Activated T-helper 9 cell treated with anti-CD3 and anti-CD28 coated beads, Interleukin-2, amount 50 U/mL, for 16 hours (primary cell): ENCODE measurements around the gene SDSL.

Source experiments
- DNase-seq: peaks from one replicate; pipeline ENCODE4 v3.0.0-alpha.2; 2020; ENCODE audit warnings: low read depth

The SDSL gene

DNA sequence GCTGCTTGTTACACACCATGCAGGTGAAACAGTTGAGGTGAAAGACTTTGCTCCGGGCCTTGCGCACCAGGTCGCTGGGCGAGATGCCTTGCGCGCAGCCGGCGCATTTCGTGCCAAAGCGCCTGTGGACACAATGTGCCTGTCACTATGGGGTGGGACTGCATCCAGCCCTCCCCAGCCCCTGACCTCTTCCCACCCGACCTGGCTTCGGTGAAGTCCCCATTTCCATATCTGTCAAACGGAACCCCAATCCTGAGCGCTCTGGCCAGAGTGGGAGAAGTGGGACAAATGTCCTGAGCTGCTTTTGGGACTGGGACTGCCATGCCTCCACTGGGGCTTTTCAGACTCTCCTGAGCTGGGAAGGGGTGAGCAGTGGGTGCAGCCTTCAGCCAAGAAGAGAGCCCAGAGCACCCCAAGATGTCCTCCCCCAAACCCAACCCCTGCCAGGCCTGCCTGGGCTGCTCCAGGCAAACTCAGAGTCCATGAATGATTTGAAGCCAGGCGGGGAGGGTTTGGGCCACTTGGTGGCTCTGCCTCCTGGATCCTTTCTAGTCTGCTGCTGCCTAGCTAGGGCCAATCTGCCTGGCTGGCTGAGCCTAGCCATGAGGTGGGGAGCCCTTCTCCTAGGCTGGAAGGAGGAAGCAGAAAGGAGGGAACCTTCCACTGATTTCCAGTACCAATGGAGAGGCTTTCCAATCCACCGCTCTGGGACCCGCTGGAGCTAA is 47.2 kb downstream of the SDSL start:
- no peak for DNase-seq

DNA sequence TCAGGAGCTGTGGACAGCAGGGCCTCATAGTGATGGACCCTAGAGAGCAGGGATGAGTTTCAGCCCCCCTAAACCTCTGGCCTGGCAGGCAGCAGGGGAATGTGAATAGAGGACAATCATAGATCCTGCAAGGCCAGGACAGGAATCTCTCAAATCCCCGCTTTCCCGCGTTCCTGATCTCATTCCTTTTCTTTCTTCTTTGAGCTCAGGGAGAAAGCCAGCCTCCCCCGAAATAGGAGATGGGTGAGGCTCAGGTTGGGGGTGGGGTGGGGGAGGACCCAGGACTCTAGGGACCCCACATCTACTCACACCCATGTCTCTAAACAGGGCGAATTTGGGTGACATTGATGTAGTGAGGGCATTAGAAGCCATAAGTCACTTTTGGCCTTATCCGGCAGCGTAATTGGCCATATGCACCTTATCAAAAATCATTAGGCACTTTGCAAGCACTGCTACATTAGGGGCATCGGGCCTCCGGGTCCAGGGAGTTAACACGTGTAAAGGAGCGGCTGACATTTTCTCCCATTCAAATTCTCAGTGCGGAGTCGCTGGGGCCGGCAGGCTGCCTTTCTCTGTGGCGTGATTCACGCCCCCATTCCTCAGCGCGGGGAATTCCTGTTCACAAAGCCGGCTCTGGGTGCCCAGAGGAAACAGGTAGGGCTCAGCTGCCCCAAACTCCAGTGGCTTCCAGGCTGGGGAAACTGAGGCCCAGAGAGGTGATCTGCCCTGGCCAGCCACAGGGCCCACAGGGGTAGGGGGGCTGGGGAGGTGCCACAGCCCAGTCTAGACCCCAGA is 48.0 kb downstream of the SDSL start:
- no peak for DNase-seq

DNA sequence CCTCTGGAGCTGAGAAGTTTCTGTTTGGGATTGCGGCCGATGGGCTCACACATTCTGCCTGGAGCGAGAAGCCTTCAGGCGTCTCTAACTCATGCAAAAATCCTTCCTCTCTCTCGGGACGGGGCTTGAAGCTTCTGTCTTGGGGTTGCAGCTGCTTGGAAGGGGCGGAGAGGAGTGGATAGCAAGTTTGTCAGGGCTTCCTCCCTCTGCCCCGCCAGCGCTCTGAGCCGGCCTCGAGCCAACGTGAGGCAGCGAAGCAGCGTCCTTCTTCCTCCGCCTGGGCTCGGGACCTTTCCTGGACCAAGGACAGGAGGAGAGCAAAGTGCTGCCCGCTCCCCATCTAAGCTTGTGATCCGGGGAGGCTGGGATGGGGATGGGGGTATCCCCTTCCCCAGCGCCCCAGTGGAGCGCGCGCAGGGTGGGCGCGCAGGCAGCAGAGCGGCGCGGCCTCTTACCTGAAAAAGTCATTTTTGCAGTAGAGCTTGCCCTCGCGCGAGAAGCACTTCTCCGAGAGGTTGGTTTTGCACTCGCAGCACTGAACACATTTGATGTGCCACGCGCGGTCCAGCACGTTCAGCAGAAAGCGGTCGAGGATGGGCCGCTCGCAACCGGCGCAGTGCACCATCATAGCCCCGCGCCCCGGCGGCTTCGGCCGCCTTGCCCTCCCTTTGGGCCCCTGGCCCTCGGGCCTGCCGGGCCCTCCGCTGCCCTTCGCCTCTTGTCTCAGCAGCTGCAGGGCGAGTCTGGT is 48.9 kb downstream of the SDSL start:
- DNase-seq: no peak

DNA sequence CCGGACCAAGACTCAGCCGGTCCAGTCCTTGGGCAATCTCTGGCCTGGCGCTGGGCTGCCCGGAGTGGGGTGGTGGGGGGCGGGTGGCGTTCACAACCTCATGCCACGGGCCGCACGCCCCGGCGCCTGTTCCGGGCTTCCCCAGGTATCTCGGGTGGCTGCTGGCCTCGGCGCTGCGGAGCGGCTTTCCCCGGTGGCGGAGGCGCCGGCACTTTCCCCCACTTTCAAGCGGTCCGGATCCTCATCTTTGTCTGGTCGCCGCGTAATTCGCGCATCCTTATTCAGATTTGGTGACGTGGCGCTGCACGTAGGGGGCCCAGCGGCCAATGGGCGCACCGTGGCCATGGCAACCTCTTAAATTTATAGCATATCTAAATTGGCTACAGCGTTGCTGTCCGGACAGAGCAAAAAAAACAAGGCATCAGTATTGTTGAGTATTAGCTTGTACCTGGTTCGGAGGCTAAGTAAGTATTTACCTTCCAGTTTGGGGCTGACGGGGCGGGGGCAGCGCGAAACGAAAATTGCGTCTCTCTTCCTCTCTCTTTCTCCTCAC is 49.5 kb downstream of the SDSL start, which contains the start of gene LHX5:
TSS of gene LHX5 (minus strand) at position 253 of the 553 bp plus-strand sequence. CDS start 373 bp downstream, outside the sequence.
- DNase-seq: no peak

DNA sequence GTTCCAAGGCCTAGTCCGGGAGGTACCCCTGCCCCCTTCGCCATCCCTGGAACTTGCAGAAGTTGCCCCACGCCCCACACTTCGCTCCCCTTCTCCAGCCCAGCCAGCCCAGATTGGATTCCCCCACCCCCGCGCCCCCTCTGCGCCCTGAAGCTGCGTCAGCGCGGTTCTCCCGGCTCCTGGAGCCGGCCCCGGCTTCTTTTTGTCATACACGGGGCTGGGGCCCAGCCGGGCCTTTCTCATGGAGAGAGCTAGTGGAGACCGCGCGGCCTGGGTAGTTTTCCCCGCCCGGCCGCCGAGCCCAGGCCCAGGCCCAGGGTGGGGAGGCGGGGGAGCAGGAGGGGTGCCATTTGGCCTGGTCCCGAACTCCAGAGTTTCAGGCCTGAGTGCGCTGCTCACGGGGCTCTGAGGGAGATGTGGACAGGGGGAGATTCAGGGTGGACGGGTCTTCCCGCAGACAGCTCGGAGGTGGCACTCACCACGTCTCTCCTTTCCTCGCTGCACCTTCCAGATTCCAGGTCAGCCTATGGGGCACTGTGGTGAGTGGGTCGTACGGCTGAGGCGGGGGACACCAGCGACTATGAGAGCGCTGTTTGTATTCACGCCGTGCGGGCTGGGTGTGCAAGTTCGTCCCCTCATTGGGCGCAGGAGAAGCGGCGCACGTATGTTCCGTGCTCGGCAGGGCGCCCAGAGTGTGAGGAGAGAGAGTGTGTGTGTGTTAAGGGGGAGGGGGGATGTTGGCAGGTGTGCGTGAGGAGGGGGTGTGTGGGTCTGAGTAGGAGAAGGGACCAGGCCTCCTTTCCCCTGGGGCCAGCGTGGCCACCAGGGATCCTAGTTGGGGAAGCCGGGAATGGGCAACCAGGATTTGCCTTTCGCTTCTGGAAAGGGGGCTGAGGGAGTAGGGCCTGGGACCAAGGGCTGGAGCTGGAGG is 50.3 kb downstream of the SDSL start:
- DNase-seq: no peak

DNA sequence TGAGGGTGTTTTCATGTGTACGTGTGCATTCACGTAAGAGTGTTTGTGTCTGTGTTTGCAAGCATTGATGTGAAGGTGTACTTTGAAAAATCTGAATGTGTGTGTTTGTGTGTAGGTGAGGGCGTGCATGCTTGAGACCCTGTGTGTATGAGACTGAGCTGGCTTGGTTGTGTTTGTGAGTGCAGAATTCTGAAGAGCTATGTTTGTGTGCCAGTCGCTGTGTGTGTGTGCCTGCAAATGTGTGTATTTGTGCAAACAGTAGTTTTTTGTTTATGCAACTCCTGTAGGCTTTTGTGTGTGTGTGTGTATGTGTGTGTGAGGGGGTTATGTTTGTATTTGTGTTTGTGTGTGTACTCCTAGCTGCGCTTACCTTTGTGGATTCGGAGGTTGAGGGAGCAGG is 51.2 kb downstream of the SDSL start:
- no peak for DNase-seq

DNA sequence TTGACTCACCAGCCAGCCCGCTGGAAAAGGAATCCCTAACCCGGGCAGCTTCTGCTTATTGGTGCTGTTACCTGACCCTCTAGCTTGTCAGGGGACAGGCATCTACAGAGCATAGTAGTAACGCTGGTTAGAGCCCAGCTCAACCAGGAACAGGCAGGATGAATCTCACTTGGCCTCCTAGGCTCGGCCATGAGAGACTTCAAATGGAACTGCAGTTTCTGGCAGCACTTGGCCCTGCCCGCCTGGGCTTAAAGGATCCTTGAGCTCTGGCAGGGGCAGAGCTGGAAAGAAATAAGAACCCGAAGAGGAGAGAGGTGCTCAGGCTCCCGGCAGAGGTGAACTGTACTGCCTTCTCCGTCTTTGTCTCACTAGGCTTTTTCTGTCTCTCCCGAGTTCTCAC is 51.8 kb downstream of the SDSL start:
- DNase-seq: no peak

DNA sequence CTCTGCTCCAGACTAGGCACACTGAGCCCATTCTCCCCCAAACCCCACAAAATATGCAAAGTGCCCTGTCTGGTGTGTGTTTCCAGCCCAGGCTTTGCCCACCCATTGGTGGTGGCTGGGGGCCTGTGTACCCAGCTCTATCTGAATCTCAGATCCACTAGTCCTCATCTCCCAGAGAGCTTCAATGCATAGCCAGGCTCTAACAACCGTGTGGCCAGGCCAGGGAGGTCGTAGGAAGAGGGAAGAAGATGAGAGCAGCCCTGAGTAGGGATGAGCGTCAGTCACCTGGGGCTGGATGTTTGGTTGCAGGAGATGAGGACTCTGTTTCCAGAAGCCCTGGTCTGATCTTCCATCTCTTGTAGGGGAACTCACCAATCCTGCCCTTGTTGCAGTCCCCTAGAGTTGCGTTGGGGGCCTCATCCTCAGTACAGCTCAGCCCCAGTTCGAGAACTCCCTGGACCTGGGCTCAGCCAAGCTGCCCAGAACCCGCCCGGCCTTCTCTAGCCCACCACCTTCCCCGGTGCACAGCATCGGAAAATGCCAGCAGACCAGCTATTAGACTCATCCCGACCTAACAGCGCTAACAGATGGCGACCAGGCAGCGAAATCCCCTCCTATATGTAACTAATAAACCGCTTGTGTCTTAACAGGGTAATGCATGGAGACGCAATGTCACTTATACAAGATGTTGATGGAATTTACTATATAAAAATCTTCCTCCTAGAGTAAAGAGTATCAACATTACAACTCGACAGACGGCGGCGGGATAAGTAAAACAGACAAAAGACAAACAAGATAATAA is 52.7 kb downstream of the SDSL start:
- DNase-seq: no peak

DNA sequence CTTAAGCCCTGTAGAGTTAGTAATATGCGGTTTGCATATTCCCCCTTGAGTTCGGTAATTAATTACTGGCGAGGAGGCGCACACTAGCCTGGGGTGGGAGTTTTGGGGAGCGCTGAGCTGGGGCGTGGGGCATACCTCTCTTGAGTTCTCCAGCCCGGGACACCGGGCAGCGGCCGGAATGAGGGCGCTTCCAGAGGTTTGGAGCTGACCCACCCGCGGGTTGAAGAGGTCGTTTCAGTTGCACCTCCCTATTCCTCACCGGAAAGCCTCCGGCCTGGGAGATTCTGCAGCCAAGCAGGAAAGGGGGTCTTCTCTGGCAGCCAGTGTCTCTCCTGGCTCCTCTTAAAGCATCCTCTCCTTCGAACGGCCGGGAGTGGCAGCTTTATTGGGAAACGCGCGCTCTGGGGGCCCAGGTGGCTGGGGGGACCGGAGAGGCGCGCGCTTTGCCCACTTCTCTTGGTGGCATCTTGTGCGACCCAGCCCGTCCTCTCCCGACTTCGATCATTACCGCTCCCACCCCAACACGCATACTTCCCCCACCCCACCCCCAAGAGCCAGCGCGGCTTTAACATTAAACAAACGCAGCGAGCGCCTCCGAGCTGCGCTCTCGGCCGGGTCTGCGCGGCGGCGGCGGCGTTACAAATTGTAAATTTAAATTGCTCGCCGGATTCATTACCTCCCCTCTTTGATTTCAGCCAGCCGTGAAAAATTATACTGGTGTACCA is 53.4 kb downstream of the SDSL start:
- DNase-seq: no peak

DNA sequence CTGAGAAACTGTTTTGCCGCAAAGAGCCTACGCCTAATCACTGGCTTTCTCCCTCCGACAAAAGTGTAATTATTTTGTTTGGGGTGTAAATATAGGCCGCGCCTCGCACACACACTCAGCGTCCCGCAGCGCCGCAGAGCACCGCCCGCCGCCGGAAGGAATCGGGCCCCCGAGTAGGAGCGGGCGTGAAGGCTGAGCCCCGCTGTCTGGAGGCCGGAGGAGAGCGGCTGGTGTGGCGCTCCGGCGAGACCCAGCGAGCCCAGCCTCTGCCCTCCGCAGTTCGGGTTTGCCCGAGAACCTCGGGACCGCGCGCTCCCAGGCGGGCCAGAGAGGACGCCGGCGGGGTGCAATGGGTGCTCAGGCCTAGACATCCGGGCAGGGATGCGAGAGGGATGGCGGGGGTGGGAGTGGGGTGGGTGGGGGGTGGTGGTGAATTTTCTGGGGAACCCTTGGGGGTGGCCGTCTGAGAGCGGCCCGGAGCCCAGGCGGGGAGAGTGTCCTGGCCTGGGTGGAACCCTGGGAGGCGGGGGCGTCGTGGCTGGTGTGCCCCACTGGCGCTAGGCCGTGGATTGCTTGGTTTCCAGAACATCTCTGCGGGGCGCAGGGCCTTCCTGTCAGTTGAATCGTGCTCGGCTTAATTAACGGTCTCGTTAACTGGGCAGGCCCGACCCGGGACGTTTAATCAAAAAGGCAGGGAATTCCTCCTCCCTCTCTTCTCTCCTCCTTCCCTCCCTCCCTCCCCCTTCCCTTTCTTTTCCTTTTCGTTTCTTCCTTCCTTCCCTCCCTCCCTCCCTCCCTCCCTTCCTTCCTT is 54.2 kb downstream of the SDSL start:
- DNase-seq: no peak

DNA sequence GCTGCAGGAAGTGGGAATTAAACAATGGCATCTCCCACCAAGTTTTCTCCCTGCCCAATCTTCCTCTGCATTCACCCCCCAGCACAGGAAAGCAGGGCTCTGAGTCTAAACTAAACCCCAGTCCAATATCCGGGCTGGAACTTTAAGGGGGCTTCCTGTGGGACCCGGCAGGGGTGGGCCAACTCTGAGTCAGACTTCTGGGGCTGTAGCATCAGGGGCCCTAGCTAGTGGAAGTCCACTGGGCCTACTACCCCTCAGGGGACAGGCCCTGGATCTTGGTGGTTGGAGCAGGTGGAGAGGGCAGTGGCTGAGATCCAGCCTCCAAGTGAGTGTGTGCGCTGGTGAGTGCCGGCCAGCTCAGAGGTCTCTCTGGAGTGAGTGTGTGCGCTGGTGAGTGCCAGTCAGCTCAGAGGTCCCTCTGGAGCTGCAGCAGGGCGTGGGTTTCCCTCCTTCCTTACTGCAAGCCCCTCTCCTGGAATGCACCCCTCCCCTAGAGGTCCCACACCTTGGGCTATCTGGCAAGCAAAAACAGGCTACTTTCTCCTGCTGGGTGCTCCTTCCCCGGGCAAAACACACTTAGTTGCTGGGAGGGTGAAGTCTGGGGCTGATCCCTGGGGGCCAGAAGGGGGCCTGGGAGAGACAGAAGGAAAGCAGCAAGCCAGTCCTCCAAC is 55.1 kb downstream of the SDSL start:
- no peak for DNase-seq

DNA sequence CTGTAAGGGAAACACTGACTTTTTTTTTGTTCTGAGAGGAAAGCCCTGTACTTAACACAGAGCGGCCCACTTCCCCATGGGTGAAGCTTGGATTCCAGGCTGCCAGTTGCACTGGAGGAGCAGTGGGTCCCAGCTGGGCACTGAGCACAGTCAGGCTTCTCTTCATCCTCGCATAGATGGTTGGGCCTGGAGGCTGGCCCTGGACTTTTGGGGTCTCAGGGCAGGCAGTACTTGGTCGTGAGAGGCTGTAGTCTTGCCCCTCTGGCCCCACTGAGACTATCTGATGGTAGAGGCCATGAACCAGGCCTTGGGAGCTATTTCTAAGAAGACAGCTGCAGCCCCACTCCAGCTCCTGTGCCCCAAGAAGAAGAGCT is 55.6 kb downstream of the SDSL start:
- no peak for DNase-seq

DNA sequence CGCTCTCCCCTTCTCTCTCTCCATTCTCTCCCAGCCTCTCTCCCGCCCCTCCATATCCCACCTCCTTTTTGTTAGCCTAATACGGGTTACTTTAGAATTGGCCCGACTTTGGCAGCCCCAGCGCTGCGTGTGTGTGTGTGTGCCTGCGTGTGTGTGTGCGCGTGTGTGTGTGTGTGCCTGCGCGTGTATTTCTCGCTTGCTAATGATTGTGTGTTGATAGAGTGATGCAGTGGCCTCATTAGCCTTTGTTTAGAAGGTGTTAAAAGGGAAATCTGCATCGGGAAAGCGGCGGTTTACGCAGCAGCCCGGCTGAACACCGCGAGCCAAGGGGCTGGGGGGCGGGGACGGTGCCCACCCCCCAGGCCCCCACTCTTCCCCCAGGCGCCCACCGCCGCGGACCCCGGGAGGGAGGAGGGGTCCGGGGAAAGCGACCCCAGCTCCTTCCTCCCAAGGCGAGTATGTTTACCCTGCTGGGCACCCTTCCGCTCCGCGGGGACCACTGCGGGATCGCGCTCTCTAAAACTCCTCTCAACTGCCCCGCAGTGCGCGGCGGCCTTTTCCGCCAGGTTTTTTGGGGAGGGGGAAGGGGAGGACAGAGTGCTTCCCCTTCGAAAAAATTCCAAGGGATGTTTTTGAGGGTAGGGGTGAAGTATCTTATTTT is 56.3 kb downstream of the SDSL start:
- no peak for DNase-seq

DNA sequence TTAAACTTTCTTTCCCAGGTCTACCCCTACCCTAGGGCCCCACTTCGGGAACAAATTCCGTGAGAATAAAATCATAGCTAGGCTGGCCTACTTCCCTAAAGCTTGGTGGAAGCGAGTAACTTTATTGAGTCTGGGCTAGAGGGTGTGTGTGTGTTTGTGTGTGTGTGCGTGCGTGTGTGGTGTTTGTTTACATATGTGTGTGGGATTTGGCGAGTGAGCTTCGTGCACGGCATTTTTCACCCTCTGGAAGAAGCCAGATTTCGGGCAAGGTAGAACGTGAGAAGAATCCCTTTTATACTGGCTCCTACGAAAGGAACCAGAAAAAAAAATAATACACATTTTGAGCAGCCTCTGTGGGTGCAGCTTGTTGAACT is 57.0 kb downstream of the SDSL start:
- no peak for DNase-seq

DNA sequence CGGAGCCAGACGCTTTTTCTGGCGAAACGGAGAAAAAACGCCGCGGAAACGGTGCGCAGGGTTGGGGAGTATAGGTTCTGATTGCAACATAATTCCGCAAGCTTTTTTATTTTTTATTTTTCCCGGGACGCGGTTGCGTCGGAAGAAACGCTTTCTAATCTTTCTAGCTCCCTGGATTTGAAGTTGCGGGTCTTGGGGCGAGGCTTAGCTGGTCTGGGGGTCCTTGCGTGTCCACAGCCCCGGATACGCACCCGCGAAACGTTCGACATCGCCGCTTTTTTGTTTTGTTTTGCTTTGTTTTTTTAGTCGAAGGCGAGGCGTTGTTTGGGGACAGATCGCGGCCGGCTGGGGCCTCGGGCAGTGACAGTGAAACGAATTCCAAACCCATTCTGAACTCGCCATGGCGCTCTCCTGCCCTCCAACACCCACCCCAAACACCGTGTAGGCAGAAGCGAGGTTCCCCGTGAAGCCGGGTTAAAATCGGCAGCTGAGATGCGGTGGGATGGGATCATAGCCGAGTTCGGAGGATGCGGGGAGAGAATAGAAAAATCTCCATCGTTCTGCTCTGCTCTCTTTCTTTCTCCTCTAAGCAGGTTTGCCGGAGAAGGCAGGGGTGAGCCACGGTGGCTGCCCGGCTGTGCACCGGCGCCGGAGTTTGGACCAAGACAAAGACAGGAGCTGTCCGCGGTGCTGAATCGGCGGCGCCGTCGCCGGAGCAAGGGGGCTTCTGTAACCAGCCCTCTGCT is 57.6 kb downstream of the SDSL start:
- DNase-seq: no peak

DNA sequence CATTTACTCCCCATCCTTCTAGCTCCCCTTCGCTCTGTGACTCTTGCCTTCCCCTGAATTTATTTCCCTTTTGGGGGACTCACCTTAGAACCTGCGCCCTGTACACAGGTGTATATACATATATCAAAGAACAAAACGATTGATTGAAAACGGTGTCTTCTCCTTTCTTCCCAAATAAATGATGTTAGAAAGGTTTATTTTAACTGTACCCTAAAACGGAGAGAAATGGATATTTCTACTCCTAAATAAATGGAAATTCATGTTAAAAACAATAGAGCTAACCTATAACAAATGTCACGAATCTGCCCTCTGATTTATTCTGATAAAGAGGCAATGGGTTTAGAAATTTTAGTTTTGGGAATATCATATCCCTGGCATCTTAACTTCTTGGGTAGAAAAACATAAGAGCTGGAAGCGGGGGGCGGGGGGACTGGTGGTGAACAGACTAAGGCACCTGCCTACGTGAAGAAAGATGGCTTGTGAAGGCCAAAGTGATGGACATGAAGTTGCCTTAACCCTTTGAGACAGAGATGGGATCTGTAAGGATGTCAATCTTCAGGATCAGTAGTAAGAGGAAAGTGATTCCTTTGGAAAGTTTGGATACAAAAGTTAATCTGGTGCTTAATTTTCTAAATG is 58.3 kb downstream of the SDSL start:
- DNase-seq: no peak

DNA sequence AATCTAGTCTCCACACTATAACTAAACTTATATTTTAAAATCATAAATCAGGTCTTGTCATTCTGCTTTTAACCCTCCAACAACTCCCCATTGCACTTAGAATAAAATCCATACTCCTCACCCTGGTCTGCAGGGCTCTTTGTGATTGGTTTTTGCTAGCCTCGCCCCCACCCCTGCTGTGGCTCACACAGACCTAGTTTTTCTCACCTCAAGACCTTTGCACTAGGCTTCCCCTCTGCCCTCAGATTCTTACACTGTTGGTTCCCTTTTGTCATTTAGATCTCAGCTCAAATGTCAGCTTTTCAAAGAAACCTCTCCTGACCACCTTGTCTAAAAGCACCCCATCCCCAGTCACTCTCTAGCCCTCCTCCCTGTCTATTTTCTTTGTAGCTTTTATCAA is 60.2 kb downstream of the SDSL start:
- no peak for DNase-seq
